ENCODE results near the gene PRR36.
"Not testable (repeated sequence)": the region's sequence is repeated elsewhere in the genome, so short reads cannot be mapped to it uniquely, and the experiment has no call there.

PRR36 gene

GRCh38 chr19:7870571-7871436 lies 3.4 kb downstream of the PRR36 start:
- DNase-seq = no peak

- peak; percentile 35 for DNase-seq
Measured at GRCh38 chr19:7869910-7870511, 4.2 kb downstream of the PRR36 start.

GRCh38 chr19:7869453-7869909 lies 4.7 kb downstream of the PRR36 start:
- DNase-seq = peak; percentile 77

- DNase-seq = peak; percentile 66
Measured at GRCh38 chr19:7868671-7869452, 5.3 kb downstream of the PRR36 start.

GRCh38 chr19:7868326-7868670 lies 5.9 kb downstream of the PRR36 start:
- DNase-seq = no peak

- no peak for DNase-seq
Measured at GRCh38 chr19:7867092-7867844, 6.9 kb downstream of the PRR36 start.

GRCh38 chr19:7866399-7867091 lies 7.6 kb downstream of the PRR36 start:
- DNase-seq = no peak

- no peak for DNase-seq
Measured at GRCh38 chr19:7865262-7865911, 8.8 kb downstream of the PRR36 start.

- no peak for DNase-seq
Measured at GRCh38 chr19:7864690-7865074, 9.5 kb downstream of the PRR36 start.

GRCh38 chr19:7863971-7864689 lies 10.1 kb downstream of the PRR36 start:
- DNase-seq = no peak

GRCh38 chr19:7863157-7863970 lies 10.8 kb downstream of the PRR36 start:
- DNase-seq = no peak

GRCh38 chr19:7862413-7862951 lies 11.7 kb downstream of the PRR36 start:
- peak; percentile 62 for DNase-seq

GRCh38 chr19:7861619-7862412 lies 12.4 kb downstream of the PRR36 start:
- no peak for DNase-seq

- no peak for DNase-seq
Measured at GRCh38 chr19:7860714-7861618, 13.2 kb downstream of the PRR36 start.

- DNase-seq = no peak
Measured at GRCh38 chr19:7859831-7860713, 14.1 kb downstream of the PRR36 start.

- DNase-seq = not testable (repeated sequence)
Measured at GRCh38 chr19:7859087-7859486, 15.1 kb downstream of the PRR36 start.
